SIG-M5 treated with dmso at 0.1 percent for 504 hours (cell line): ENCODE data around the gene PDLIM7.
"Not testable (repeated sequence)": the region's sequence is repeated elsewhere in the genome, so short reads cannot be mapped to it uniquely, and the experiment has no call there.

Source experiments
- DNase-seq: peaks from one replicate; lab custom pipeline; 2025; ENCODE audit not compliant: unreplicated experiment; lab: John Stamatoyannopoulos, UW

The PDLIM7 gene

GRCh38 chr5:177491983-177492746 lies 5.2 kb downstream of the PDLIM7 start:
- DNase-seq: no peak

DNA sequence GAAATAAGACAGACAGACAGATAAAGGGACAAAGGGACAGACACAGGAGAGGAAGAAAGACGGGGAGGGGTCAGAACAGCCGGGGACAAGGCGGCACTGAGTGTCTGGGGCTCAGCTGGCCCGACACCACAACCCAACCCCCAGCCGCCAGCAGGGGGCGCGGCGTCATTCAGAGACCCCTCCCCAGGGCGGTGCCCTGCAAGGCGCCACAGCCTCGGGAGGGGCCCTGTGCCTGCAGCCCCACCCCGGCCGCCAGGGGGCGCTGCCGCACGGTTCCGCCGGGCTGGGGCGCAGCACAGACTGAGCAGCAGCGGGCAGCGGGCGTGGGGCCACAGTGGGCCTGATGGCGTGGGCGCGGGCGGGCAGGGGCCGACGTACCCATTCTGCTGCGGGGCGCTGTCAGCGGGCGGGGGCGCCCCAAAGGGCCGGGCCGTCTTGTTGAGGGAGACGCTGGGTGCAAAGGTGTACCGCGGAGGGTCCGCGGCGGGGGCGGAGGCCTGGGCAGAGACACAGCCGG lies 5.9 kb downstream of the PDLIM7 start:
- DNase-seq: no peak

GRCh38 chr5:177490992-177491391 lies 6.4 kb downstream of the PDLIM7 start:
- DNase-seq: no peak

GRCh38 chr5:177490311-177490991 lies 7.0 kb downstream of the PDLIM7 start:
- no peak for DNase-seq

GRCh38 chr5:177489119-177489716 lies 8.2 kb downstream of the PDLIM7 start:
- DNase-seq: no peak

GRCh38 chr5:177487975-177488374 lies 9.4 kb downstream of the PDLIM7 start:
- DNase-seq: no peak

DNA sequence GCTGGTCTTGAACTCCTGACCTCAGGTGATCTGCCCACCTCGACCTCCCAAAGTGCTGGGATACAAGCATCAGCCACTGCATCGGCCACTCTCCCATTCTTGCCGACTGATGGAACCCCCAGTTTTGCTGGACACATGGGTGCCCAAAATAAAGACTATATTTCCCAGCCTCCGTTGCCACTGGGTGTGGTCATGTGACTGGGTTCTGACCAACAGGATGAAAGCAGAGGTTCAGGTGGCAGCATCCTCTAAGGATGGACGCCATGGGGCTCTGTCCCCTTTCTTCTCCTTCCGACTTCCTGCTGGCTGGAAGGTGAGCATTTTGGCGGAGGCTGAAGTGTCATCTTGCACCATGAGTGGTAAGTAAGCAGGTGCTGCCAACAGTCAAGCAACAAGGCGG lies 10.3 kb downstream of the PDLIM7 start:
- DNase-seq: no peak

DNA sequence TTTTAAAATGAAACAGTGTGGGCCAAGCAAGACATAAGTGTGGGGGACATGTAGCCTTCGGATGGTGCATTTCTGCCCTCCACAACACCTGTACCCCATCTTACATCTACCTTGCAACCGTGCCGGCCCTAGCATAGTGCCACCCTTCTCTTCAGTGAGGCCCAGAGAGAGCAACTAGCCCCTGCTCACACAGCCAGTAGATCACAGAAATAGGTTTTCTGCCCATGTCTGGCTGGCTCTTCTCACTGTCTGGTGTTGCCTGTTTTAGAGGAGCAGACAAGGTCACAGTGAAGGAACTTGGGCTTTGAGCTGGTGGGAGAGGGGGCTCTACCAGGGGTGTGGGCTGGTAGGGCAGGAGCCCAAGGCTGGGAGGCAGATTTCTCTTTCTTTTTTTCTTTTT lies 11.1 kb downstream of the PDLIM7 start:
- DNase-seq: no peak

DNA sequence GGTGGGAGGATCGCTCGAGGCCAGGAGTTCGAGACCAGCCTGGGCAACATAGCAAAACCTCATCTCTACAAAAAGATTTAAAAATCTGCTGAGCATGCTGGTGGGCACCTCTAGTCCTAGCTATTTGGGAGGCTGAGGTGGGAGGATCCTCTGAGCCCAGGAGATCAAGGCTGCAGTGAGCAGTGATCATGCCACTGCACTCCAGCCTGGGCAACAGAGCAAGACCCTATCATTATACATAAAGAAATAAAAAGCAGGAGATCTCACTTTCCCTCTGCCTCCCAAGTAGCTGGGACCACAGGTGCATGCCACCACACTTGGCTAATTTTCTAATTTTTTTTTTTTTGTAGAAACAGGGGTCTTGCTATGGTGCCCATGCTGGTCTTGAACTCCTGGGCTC lies 11.7 kb downstream of the PDLIM7 start:
- DNase-seq: not testable (repeated sequence)

DNA sequence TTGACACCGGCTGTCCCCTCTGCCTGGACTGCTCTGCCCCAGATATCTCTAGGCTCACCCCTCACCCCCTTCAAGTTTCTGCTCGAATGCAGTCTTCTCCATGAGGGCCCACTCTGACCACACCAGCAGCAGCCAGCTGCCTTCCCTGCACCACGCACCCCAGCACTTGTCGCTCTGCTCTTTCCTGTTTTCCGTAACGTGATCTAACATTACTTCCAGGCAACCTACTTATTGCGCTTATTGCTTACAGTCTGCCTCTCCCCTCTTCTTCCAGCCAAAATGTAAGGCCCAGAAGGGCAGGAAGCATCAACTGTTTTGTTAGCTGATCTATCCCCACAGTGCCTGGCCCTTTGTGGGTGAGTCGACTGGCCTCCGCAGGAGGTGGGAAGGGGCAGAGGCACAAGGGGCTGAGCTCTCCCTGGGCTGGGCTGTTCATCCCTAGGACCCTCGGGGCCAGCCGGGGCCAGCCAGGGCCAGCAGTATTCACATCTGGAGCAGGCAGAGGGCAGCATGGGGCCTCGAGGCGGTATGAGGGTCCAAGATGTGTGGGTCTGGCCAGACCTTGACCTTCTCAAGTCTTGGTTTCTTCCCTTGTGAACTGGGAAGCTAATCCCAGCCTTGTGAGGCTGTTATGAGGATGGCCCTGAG lies 12.4 kb downstream of the PDLIM7 start:
- no peak for DNase-seq

GRCh38 chr5:177483994-177484901 lies 13.2 kb downstream of the PDLIM7 start:
- DNase-seq: no peak

DNA sequence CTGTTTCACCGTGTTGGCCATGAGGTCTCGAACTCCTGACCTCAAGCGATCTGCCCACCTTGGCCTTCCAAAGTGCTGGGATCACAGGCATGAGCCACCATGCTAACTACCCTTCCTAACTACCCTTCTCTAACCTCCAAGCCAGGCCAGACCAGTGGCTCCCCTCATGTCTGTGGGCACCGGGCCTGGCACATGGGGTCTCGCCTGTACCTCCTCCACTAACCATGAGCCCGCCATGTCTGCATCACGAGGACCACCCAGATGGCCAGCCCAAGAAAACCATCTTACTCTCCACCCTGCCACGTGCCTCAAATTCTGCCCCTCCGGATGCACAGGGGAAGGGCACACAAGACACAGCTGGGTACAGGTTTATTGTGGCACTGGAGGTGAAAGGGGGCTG lies 14.4 kb downstream of the PDLIM7 start:
- DNase-seq: no peak

DNA sequence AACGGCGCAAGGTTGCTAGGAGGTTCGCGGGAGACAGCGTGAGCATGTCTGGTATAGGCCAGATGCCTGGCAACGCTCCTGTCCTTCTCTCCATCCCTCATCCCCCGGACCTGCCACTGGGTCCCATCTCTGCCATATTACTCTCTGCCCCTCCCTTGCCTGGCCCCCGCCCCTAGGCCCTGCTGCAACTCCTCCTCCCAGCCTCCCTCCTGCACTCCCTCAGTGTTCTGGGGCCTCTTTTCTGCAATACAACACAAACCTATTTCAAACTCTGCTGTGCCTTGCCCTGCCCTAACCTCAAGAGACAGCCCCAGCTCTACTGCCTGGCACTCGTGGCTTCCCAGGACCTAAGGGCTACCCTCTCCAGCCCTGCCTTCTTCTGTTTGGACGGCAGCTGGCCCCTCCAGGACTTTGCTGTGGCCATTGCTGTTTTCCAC lies 15.0 kb downstream of the PDLIM7 start:
- no peak for DNase-seq

- DNase-seq: peak; percentile 33
Measured at GRCh38 chr5:177479774-177480173, 17.6 kb downstream of the PDLIM7 start.

- DNase-seq: peak; percentile 90
Measured at GRCh38 chr5:177478711-177479646, 18.4 kb downstream of the PDLIM7 start.

GRCh38 chr5:177477701-177478477 lies 19.5 kb downstream of the PDLIM7 start:
- no peak for DNase-seq

GRCh38 chr5:177476531-177477233 lies 20.7 kb downstream of the PDLIM7 start:
- DNase-seq: no peak
